GM12878 (cell line): ENCODE data around the gene SNED1. TPM values are rescaled to one million over a fixed set of nuclear protein-coding genes. Genes with fewer than 3 reads are reported as not detected.

Source experiments
- ATAC-seq: fragments of 200-7000 bp; cut with Tn5 transposase; 3 replicates; pipeline ENCODE4 v1.9.1; 2020; ENCODE audit warnings: mild to moderate bottlenecking, moderate library complexity
- BruUV-seq: library from RNA; stranded (reverse); fragments of 400-500 nt; replicated peaks from 2 replicates; lab custom pipeline; 2021; lab: Mats Ljungman, UMichigan
- CTCF ChIA-PET: fragments of 300-600 bp; sonication (Branson Sonifier 250); formaldehyde crosslinking; extraction: SDS; loops from one replicate; lab custom pipeline; 2021; ENCODE audit warnings: inconsistent platforms; lab: Yijun Ruan, JAX
- POLR2A ChIA-PET: fragments of 350-600 bp; formaldehyde crosslinking; extraction: SDS; loops from one replicate; lab custom pipeline; 2021; ENCODE audit warnings: inconsistent platforms; lab: Charles Lee
- RAD21 ChIA-PET: fragments of 300-600 bp; sonication (Branson Sonifier 250); formaldehyde crosslinking; loops from one replicate; lab custom pipeline; 2023; ENCODE audit warnings: antibody characterized with exemption; ENCODE audit not compliant: unreplicated experiment; lab: Charles Lee
- SMC1A ChIA-PET: fragments of 300-600 bp; sonication (Branson Sonifier 250); formaldehyde crosslinking; loops from one replicate; lab custom pipeline; 2023; ENCODE audit not compliant: unreplicated experiment, uncharacterized antibody; lab: Charles Lee
- DNase-seq: peaks from one replicate; pipeline ENCODE4 v3.0.0-alpha.2; 2011; ENCODE audit warnings: low read depth, low spot score
- FAIRE-seq: peaks from 3 replicates; lab custom pipeline; 2011; peaks lifted over from hg19 to GRCh38; lab: Jason Lieb, UNC
- H2AFZ ChIP-seq: 2 replicates; pipeline ENCODE4 v1.6.0; 2011; ENCODE audit warnings: low read depth, low read length, control low read depth; ENCODE audit not compliant: control insufficient read depth
- H3K27ac ChIP-seq: 2 replicates; pipeline ENCODE4 v1.5.1; 2011; ENCODE audit warnings: control low read depth; ENCODE audit not compliant: control insufficient read depth, insufficient read depth
- H3K27me3 ChIP-seq, 2 experiments: replicated peaks in 1 of 2; 2 replicates each; pipeline versions ENCODE4 v1.6.0 to v1.6.1; 2011; ENCODE audit warnings: low read length in 1 of 2; ENCODE audit not compliant: control insufficient read depth in 2 of 2, insufficient read depth in 2 of 2
- H3K36me3 ChIP-seq, 2 experiments: 2 replicates each; pipeline ENCODE4 v1.5.1; 2011; ENCODE audit warnings: low read length in 1 of 2; ENCODE audit not compliant: control insufficient read depth in 2 of 2, insufficient read depth in 2 of 2
- H3K4me1 ChIP-seq: 2 replicates; pipeline ENCODE4 v1.6.1; 2011; ENCODE audit warnings: mild to moderate bottlenecking, low read length, moderate library complexity, mixed read lengths; ENCODE audit not compliant: control insufficient read depth, insufficient read depth
- H3K4me2 ChIP-seq: 2 replicates; pipeline ENCODE4 v1.6.0; 2011; ENCODE audit warnings: control low read depth; ENCODE audit not compliant: control insufficient read depth, insufficient read depth
- H3K4me3 ChIP-seq: fragments of 200-600 bp; sonication (generic); 2 replicates; pipeline ENCODE4 v1.5.1; 2016
- H3K79me2 ChIP-seq: 2 replicates; pipeline ENCODE4 v1.6.0; 2011; ENCODE audit warnings: low read length; ENCODE audit not compliant: control insufficient read depth, insufficient read depth
- H3K9ac ChIP-seq: 2 replicates; pipeline ENCODE4 v1.8.0; 2011; ENCODE audit warnings: low read length, control low read depth, mixed read lengths; ENCODE audit not compliant: control insufficient read depth, insufficient read depth
- H3K9me3 ChIP-seq: replicated peaks from 3 replicates; pipeline ENCODE4 v1.5.1; 2011; ENCODE audit warnings: mild to moderate bottlenecking, low read length; ENCODE audit not compliant: control insufficient read depth, insufficient read depth
- H4K20me1 ChIP-seq: 2 replicates; pipeline ENCODE4 v1.6.0; 2011; ENCODE audit not compliant: control insufficient read depth, insufficient read depth
- PKNOX1 ChIP-seq: fragments of 450-650 bp; IDR thresholded peaks from 2 replicates; pipeline ENCODE4 v1.6.1; 2016; ENCODE audit warnings: mild to moderate bottlenecking
- RELA ChIP-seq: fragments of 450-650 bp; IDR thresholded peaks from 2 replicates; pipeline ENCODE4 v1.8.0; 2014; ENCODE audit warnings: borderline replicate concordance; ENCODE audit not compliant: partially characterized antibody
- WGBS: methylation state at CpG from one replicate; pipeline ENCODE4 v1.1.6; 2016; ENCODE audit warnings: low lambda C conversion rate; ENCODE audit not compliant: insufficient replicate concordance, insufficient coverage; ENCODE audit errors: missing lambda C conversion rate; 5-methylcytosine and 5-hydroxymethylcytosine counted together
- in situ Hi-C: fragments of 300-500 bp; cut with MboI; formaldehyde crosslinking; loops from 9 replicates; pipeline ENCODE4 v1.14.3; 2018; ENCODE audit warnings: mixed read lengths
- intact Hi-C: fragments of 100-400 bp; cut with micrococcal nuclease; formaldehyde crosslinking; loops from one replicate; pipeline ENCODE4 v1.14.2; 2022; ENCODE audit not compliant: unreplicated experiment
- polyA plus RNA-seq, 11 experiments: library from polyadenylated mRNA; depleted of rRNA in 4 of 11; unstranded in 6 of 11; stranded (reverse) in 5 of 11; fragments of >200 nt; fragmentation: Nextera tagmentation in 4 of 11; fragmentation: Illumina TruSeq in 1 of 11; extraction: Ambion mirVana in 4 of 11; extraction: Trizol in 1 of 11; gene quantifications; 1 replicate in 1 of 11; 2 replicates in 10 of 11; pipeline versions ENCODE4 v1.2.1 to v1.2.3, GENCODE V29; 2011 to 2016; ENCODE audit warnings: inconsistent platforms in 2 of 11, missing spikeins in 2 of 11, low read depth in 1 of 11
- total RNA-seq, 4 experiments: library from RNA; depleted of rRNA in 3 of 4; stranded (reverse); fragments of >200 nt in 3 of 4; fragmentation: Illumina TruSeq in 1 of 4; extraction: Trizol in 1 of 4; gene quantifications; 2 replicates each; pipeline versions ENCODE4 v1.2.1 to v1.2.3, GENCODE V29; 2013 to 2021

Gene SNED1
- total and polyA plus RNA-seq, 10 of the 15 experiments (the other 5 are each of a cell fraction or from before 2014, with no cell fraction given), result 0.05 to 8.4 (median 3.0) TPM

GRCh38 chr2:241084856-241085444 lies 86.5 kb downstream of the SNED1 start:
- in situ Hi-C loops (no loop called here), intact Hi-C loops (loop anchor here (10.0 kb wide), 1 partner anchor 60 kb away; the partner anchor contains the start of gene PASK)
- Histone ChIP-seq H3K27ac (no peak overlapping the region), H3K4me3 (no peak overlapping the region), H3K79me2 (no peaks in the 10 kb centered on the region), H4K20me1 (no peaks in the 10 kb centered on the region), H3K9ac (no peak overlapping the region), H2AFZ (no peak overlapping the region), H3K27me3 (no peaks in the 10 kb centered on the region), H3K36me3 (peaks cover 7 to 12% of the 10 kb centered on the region in 2 experiments; a peak in 3 of 4 replicates), H3K4me1 (peaks cover 19% of the 10 kb centered on the region), H3K4me2 (no peak overlapping the region), H3K9me3 (no peaks in the 10 kb centered on the region; the same call in 2 of the 3 replicates)
- ChIA-PET CTCF (interaction anchor here (0.7 kb wide), 1 partner anchor 65 kb away, joined by 3 read pairs; the partner anchor contains the start of gene PASK), RAD21 (no interaction called here), SMC1A (interaction anchor here (0.7 to 2.2 kb wide), 4 partner anchors 10 to 66 kb away, joined by 3 to 13 read pairs (median 3); partner anchors contain the start of gene PASK), POLR2A (interaction anchor here (0.6 to 0.9 kb wide), 3 partner anchors 11 to 65 kb away, joined by 3 to 4 read pairs (median 3); partner anchors contain the start of gene PASK)
- TF ChIP-seq RELA, result no peak
- TF ChIP-seq PKNOX1, result 0 out of 2 replicates have a peak, but pooled peaks have one; percentile 22
- 87% methylated on average over 4 of the region's 4 CpGs for WGBS
- no peak for DNase-seq
- TSS peak; percentile 9 for BruUV-seq
- ATAC-seq, result no peak
- FAIRE-seq, result no peak
